Muscle of leg (tissue), 11 donors: Measurements from ENCODE around the gene HIVEP1. TPM values are rescaled to one million over a fixed set of nuclear protein-coding genes. Genes with fewer than 3 reads are reported as not detected.

ENCODE experiments used
- DNase-seq: peaks from one replicate; pipeline ENCODE4 v3.0.0; 2013
- H3K27ac ChIP-seq: one replicate; pipeline ENCODE4 v1.5.1; 2013; ENCODE audit warnings: mild to moderate bottlenecking, low read length, control low read depth
- H3K27me3 ChIP-seq: one replicate; pipeline ENCODE4 v1.6.1; 2013; ENCODE audit warnings: low read length; ENCODE audit not compliant: control insufficient read depth, insufficient read depth
- H3K36me3 ChIP-seq: one replicate; pipeline ENCODE4 v1.6.1; 2013; ENCODE audit warnings: low read length; ENCODE audit not compliant: control insufficient read depth, insufficient read depth
- H3K4me1 ChIP-seq: one replicate; pipeline ENCODE4 v1.6.1; 2013; ENCODE audit warnings: low read length; ENCODE audit not compliant: control insufficient read depth, insufficient read depth
- H3K4me3 ChIP-seq: one replicate; pipeline ENCODE4 v1.5.1; 2013; ENCODE audit warnings: low read length, control low read depth
- H3K9me3 ChIP-seq: replicated peaks from 2 replicates; pipeline ENCODE4 v1.6.1; 2013; ENCODE audit warnings: low read depth, low read length; ENCODE audit not compliant: control insufficient read depth
- WGBS: methylation state at CpG from one replicate; pipeline ENCODE4 v1.1.5; 2013; ENCODE audit warnings: missing lambda C conversion rate; ENCODE audit not compliant: insufficient coverage; 5-methylcytosine and 5-hydroxymethylcytosine counted together
- polyA plus RNA-seq, 8 donors: library from polyadenylated mRNA; unstranded; fragments of 120-200 nt; gene quantifications; one replicate each; pipeline versions ENCODE4 v1.2.1 to v1.2.3, GENCODE V29; 2013; ENCODE audit warnings: inconsistent platforms in 1 of 8, low replicate concordance in 1 of 8; ENCODE audit not compliant: insufficient read length in 8 of 8, insufficient read depth in 1 of 8
- total RNA-seq: library from RNA; stranded (reverse); fragments of 120-200 nt; gene quantifications from one replicate; pipeline ENCODE4 v1.2.4, GENCODE V29; 2013

The HIVEP1 gene
- total and polyA plus RNA-seq, 9 donors = 16.7 to 27.8 (median 20.7) TPM

GRCh38 chr6:11987386-11987785 is 24.7 kb upstream of the HIVEP1 start:
- Histone ChIP-seq H3K27me3 (no peaks in the 10 kb centered on the region), H3K4me3 (no peak overlapping the region), H3K27ac (no peak overlapping the region), H3K9me3 (no peaks in the 10 kb centered on the region), H3K36me3 (no peaks in the 10 kb centered on the region), H3K4me1 (no peaks in the 10 kb centered on the region)
- no peak for DNase-seq
- WGBS = no CpG with 5 or more reads among the region's 2 CpGs

- H3K36me3 ChIP-seq = no peaks in the 10 kb centered on the region
- H3K27me3 ChIP-seq = no peaks in the 10 kb centered on the region
- H3K9me3 ChIP-seq = no peaks in the 10 kb centered on the region
- H3K27ac ChIP-seq = no peak overlapping the region
- no peak overlapping the region for H3K4me3 ChIP-seq
- DNase-seq = peak; percentile 42
- 43% methylated on average over 1 of the region's 2 CpGs for WGBS
- no peaks in the 10 kb centered on the region for H3K4me1 ChIP-seq
These were observed 22.7 kb upstream of the HIVEP1 start for GRCh38 chr6:11989386-11989785.

GRCh38 chr6:11992086-11992485 is 20.0 kb upstream of the HIVEP1 start:
- no peaks in the 10 kb centered on the region for H3K9me3 ChIP-seq
- H3K4me3 ChIP-seq = no peak overlapping the region
- no peak overlapping the region for H3K27ac ChIP-seq
- H3K27me3 ChIP-seq = no peaks in the 10 kb centered on the region
- H3K36me3 ChIP-seq = no peaks in the 10 kb centered on the region
- DNase-seq = no peak
- no peaks in the 10 kb centered on the region for H3K4me1 ChIP-seq
- WGBS = no CpG with 5 or more reads among the region's 2 CpGs

- H3K4me3 ChIP-seq = no peak overlapping the region
- H3K27me3 ChIP-seq = no peaks in the 10 kb centered on the region
- no peak for DNase-seq
- H3K27ac ChIP-seq = no peak overlapping the region
- peaks cover 3% of the 10 kb centered on the region for H3K4me1 ChIP-seq
- no peaks in the 10 kb centered on the region for H3K9me3 ChIP-seq
- WGBS = 95% methylated on average over 3 of the region's 4 CpGs
- H3K36me3 ChIP-seq = no peaks in the 10 kb centered on the region
These were observed 17.1 kb upstream of the HIVEP1 start for GRCh38 chr6:11994875-11995461.

GRCh38 chr6:11996751-11997150 is 15.4 kb upstream of the HIVEP1 start:
- H3K27me3 ChIP-seq = no peaks in the 10 kb centered on the region
- no peak overlapping the region for H3K27ac ChIP-seq
- H3K9me3 ChIP-seq = no peaks in the 10 kb centered on the region
- no peaks in the 10 kb centered on the region for H3K36me3 ChIP-seq
- H3K4me3 ChIP-seq = no peak overlapping the region
- WGBS = no CpG with 5 or more reads among the region's 1 CpG
- DNase-seq = no peak
- peaks cover 6% of the 10 kb centered on the region for H3K4me1 ChIP-seq

GRCh38 chr6:11999246-11999645 is 12.9 kb upstream of the HIVEP1 start:
- H3K27ac ChIP-seq = peak overlapping the region; percentile 69
- no peak overlapping the region for H3K4me3 ChIP-seq
- H3K27me3 ChIP-seq = no peaks in the 10 kb centered on the region
- no peaks in the 10 kb centered on the region for H3K9me3 ChIP-seq
- peak; percentile 65 for DNase-seq
- peaks cover 6% of the 10 kb centered on the region for H3K4me1 ChIP-seq
- 83% methylated on average over 4 of the region's 5 CpGs for WGBS
- no peaks in the 10 kb centered on the region for H3K36me3 ChIP-seq

- Histone ChIP-seq H3K27me3 (no peaks in the 10 kb centered on the region), H3K27ac (peak overlapping the region; percentile 30), H3K4me3 (no peak overlapping the region), H3K4me1 (peaks cover 6% of the 10 kb centered on the region), H3K9me3 (no peaks in the 10 kb centered on the region), H3K36me3 (no peaks in the 10 kb centered on the region)
- no peak for DNase-seq
These were observed 11.9 kb upstream of the HIVEP1 start for GRCh38 chr6:12000174-12000573.

- DNase-seq = peak; percentile 86
- WGBS = no CpG with 5 or more reads among the region's 4 CpGs
- Histone ChIP-seq H3K36me3 (no peaks in the 10 kb centered on the region), H3K4me1 (peaks cover 6% of the 10 kb centered on the region), H3K9me3 (no peaks in the 10 kb centered on the region), H3K4me3 (no peak overlapping the region), H3K27me3 (no peaks in the 10 kb centered on the region), H3K27ac (peak overlapping the region; percentile 77)
These were observed 11.0 kb upstream of the HIVEP1 start for GRCh38 chr6:12001004-12001705.

- Histone ChIP-seq H3K27ac (peak overlapping the region; percentile 77), H3K4me1 (peaks cover 6% of the 10 kb centered on the region), H3K4me3 (no peak overlapping the region), H3K27me3 (no peaks in the 10 kb centered on the region), H3K9me3 (no peaks in the 10 kb centered on the region), H3K36me3 (no peaks in the 10 kb centered on the region)
- DNase-seq = no peak
- WGBS = 80% methylated on average over 1 of the region's 6 CpGs
These were observed 10.2 kb upstream of the HIVEP1 start for GRCh38 chr6:12001706-12002435.

GRCh38 chr6:12007473-12007872 is 4.6 kb upstream of the HIVEP1 start:
- Histone ChIP-seq H3K9me3 (no peaks in the 10 kb centered on the region), H3K4me1 (peaks cover 17% of the 10 kb centered on the region), H3K36me3 (no peaks in the 10 kb centered on the region), H3K27ac (peak overlapping the region; percentile 99), H3K27me3 (no peaks in the 10 kb centered on the region), H3K4me3 (peak overlapping the region; percentile 80)
- DNase-seq = peak; percentile 19
- 65% methylated on average over 9 of the region's 9 CpGs for WGBS
